SK-N-MC (cell line): ENCODE measurements around the gene C1orf74.

Source experiments
- EZH2 ChIP-seq: fragments of 200-600 bp; sonication (generic); IDR thresholded peaks from one replicate; pipeline ENCODE4 v1.6.1; 2017; ENCODE audit warnings: antibody characterized with exemption
- FOXP2 ChIP-seq: optimal IDR thresholded peaks from 2 replicates; pipeline ENCODE3; 2011; ENCODE audit warnings: mild to moderate bottlenecking, moderate library complexity; ENCODE audit not compliant: insufficient read depth; ENCODE audit errors: extremely low read length, control extremely low read depth
- POLR2AphosphoS5 ChIP-seq: IDR thresholded peaks from 2 replicates; pipeline ENCODE4 v1.6.1; 2012; ENCODE audit warnings: mild to moderate bottlenecking, low read depth, low read length, borderline replicate concordance

DNA sequence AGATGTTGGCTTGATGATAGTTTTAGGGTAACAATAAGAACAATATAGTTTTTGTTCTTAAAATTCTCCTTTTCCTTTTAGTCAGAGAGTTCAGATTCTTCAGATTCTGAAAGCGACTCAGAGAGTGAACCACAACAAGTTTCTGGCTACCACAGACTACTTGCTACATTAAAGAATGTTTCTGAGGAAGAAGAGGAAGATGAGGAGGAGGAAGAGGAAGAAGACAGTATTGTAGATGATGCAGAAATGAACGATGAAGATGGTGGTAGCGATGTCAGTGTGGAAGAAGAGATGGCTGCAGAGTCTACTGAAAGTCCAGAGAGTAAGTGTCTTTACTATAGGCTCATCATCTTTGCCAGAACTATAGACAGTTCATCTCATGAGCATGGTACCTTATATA lies 46.4 kb upstream of the C1orf74 start:
- no peak for TF ChIP-seq POLR2AphosphoS5
- no peak for TF ChIP-seq EZH2
- TF ChIP-seq FOXP2: no peak
